Fibroblast of skin of abdomen (primary cell): ENCODE measurements around the gene MMP7.

Experiments
- DNase-seq: peaks from one replicate; pipeline ENCODE4 v3.0.0-alpha.2; 2013

MMP7 gene

GRCh38 chr11:102493524-102493923, 37.0 kb downstream of the MMP7 start:
- DNase-seq: no peak

GRCh38 chr11:102491969-102492368, 38.6 kb downstream of the MMP7 start:
- no peak for DNase-seq

DNA sequence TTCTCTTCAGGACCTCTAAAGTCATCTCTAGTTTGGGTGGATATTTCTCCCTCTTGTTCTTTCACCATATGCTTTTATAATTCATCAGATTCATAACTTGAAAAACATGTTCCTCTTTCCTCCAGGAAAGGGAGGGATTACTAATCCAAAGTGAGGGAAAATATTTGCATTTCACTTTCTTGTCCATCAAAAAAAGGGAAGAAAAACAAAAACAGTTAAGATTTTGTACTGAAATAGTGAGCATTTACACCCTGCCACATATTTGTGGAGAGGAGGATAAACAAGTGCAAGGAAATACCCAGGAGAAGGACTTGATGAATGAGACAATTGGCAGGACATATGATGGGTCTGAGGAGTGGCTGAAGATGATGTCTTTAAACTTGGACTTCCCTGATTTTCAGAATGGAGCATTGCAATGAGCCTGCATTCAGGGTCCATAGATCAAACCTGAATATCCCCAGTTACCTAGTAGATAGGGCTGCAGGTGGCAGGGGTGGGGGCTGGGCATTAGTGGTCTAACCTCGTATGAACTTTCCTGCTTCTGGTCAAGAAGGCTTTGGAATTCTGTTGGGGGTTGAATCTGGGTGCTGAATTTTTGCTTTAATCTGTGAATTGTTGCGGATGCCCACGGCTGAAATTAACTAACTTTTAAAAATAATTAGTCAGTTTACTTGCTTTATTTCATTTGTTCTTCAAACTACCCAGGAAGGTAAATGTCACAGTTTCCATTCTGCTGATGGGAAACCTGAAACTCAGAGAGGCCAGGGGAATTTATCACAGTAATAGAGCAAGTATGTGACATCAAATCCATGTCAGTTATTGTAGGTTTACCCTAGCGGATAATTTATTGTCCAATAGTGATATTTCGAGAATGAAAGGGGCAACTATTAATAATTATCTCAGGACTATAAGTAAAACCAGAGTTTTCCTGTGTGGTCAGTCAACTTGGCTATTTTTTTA, 41.1 kb downstream of the MMP7 start:
- no peak for DNase-seq

DNA sequence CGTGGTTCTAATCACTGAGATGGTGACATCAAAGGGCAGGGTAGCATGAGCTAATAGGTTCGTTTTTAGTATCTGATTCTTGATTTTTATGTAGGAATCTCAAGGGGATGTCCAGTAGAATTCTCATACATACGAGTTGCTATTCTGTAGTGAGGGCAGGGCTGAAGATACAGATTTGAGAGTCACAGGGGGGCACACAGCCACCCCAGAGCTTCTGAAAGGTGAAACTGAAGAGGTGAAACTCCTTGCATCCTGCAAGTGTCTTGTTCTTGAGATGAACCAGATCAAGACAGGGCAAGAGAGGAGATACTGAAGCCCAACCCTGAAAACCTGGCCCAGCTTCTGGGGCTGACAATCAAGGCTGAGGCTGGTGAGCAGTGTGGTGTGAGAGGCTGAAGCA, 42.3 kb downstream of the MMP7 start:
- no peak for DNase-seq

GRCh38 chr11:102487214-102487613, 43.3 kb downstream of the MMP7 start:
- DNase-seq: no peak

GRCh38 chr11:102486584-102486983, 44.0 kb downstream of the MMP7 start:
- no peak for DNase-seq

DNA sequence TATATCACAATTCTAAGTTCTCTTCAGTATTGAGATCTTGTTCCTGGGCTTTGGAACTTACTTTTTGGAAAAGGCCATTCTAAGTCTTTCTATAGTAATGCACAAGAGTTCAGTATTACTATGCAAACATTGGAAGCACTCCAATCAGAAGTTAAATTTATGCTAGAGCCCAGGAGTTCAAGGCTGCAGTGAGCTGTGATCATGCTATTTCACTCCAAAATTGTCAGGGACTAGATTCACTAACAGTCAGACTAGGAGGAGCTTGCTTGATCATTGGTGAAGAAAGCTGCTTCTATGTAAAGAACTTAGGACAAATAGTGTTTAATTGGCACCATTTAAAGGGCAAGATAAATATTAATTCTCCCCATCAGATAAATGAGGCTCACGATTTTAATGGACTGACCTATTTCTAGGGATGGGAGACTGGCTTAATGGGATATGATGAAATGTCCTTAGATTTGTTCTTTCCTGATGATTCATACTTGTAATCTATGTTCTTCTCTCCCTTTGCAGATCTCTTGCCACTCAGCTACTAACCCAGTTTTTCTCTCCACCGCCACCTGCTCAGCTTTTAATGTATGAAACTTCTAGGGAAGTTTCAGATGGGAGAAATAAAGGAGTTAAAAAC, 45.3 kb downstream of the MMP7 start:
- peak; percentile 3 for DNase-seq

GRCh38 chr11:102482433-102482832, 48.1 kb downstream of the MMP7 start:
- no peak for DNase-seq

DNA sequence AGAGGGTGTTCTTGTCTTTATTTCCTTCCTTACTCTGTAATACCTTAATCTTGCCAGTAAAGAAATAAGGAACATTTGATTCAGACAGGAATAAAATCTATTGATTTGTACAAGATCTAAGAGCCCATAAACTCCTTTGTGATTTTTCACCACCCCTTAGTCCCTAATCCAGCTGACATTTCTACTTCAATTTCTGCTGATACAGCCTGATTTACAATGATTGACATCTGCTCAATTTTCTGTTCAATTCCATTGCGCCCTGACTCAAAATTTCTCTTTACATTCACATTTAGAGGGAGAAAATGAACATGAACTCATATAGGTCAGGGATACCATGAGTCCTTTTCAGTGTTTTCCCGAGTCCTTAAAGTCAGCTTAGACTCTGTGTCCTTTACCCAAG, 50.8 kb downstream of the MMP7 start:
- no peak for DNase-seq

- DNase-seq: peak; percentile 26
Observed at GRCh38 chr11:102478673-102479299, 51.8 kb downstream of the MMP7 start.

GRCh38 chr11:102476812-102477211, 53.7 kb downstream of the MMP7 start:
- DNase-seq: no peak

DNA sequence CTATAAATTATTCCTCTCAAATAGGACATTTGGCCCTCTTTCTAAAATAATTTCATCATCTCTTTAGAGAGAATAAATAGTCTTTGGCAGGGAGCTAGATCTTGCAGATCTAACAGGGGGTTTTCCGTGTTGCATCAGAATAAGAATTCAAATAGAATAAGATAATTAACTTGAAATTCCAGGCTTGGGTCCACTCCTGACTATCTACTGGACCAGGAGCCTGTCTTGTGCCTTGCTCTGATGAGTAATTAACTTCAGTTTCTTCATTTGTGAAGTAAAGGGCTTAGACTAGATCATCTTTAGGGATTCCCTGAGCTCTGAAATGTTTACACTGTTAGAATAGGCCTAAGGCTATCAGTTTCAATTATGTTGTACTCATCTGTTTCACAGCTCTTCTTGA, 54.5 kb downstream of the MMP7 start:
- DNase-seq: peak; percentile 44

DNA sequence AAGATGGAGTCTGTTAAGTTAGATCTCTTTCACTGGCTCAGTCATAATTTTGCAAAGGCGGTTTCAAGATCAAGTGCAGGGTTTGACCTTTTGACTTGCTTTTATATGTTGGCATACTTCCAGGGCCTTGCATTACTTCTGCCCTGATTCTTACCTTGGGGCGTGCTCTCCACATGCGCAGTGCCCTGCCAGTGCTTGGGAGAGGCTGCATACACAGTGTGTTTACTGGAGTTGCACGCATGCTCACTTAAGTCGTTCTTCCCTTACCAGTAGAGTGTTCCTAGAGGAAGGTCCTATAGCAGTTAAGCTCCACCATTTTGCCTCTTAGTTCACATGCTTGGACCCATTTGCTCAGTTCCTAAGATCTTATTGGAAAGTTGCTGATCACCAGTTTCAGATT, 57.0 kb downstream of the MMP7 start:
- DNase-seq: no peak

DNA sequence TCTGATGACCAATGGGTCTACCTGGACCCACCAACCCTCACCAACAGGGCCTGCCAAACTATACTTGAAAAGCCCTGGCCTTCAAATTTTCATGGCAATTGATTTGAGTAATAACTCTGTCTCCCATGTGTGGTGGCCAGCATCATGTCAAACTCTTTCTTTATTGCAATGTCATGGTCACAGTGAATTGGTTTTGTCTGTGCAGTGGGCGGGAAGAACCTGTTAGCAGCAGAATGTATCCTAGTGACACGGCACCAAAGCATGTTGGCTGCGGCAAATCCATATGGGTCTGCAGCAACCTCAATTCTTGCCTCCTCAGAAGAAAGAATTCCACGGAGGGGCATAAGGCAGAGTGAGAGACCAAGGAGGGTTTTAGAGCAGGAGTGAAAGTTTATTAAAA, 58.4 kb downstream of the MMP7 start:
- DNase-seq: no peak

DNA sequence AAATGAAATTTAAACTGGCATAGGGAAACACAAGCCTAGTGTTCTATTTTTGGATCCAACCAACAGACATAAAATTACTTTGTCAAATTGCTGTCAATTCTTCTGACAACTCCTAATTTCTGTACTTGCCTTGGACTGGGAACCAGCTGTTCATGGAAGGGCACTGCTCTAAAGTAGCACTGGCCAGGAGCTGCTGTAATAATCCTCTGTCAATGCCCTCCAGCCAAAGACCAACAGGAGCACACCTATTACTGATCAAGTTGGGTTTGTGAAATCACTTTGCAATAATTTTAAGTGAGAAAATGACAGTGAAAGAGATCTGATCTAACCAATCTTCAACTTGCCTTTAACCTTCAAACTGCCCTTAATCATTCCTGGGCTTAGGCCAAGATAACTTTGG, 59.1 kb downstream of the MMP7 start:
- DNase-seq: no peak
